Fibroblast of skin of abdomen (primary cell): ENCODE measurements around the gene TGM6.
A peak's percentile ranks its signal among the peaks of the same experiment; 100 is the strongest.
"Not testable (repeated sequence)": the region's sequence is repeated elsewhere in the genome, so short reads cannot be mapped to it uniquely, and the experiment has no call there.

Experiments used
- DNase-seq: peaks from one replicate; pipeline ENCODE4 v3.0.0-alpha.2; 2013

TGM6 gene

GRCh38 chr20:2400290-2400689 lies 19.6 kb downstream of the TGM6 start:
- DNase-seq, result no peak

DNA sequence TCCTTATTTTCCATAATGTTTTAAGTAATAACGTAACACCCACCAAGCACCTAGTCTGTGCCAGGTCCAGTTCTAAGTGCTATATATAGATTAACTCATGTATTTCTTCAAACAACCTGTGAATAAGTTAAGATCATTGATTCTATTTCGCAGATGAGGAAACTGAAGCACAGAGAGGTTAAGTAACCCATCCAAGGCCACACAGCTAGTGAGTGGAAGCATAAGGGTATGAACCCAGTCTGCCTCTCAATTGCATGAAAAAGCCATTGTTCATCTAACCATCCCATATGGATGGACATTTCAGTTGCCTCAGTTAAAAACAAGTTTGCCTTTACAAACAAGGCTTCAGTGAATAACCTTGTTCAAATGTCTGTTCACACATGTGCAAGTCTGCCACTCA lies 20.8 kb downstream of the TGM6 start:
- DNase-seq, result no peak

DNA sequence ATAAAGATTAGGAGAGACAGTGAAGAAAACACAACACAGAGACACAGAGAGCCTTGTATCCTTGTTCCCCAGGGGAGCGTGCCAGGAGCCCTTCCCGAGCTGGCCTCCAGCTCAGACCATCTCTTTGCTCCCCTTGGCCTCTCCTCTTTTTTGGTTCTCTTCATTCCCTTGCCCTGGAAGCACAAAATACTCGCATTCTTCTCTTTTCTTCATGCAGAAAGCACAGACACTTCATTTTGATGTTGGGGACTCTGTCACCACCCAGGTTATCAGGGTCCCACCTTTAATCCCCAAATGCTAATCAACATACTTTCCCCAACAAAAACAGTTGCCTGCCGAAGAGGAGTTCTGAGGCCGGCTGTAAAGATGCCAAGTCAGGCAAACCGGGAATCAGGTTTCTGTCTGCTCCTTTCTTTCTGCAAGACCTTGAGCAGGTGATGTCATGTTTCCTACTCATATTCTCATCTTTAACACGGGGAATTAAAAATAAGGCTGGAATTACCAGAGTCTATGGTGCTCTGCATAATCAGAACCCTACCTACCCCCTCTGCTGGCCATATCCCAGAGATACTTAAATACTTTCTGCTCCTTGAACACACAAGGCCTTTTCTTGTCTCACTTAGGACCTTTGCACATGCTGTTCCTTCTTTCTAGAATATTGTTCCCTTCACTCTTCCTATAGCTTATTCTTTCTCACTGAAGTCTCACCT lies 21.7 kb downstream of the TGM6 start:
- DNase-seq, result peak; percentile 32

GRCh38 chr20:2403291-2404052 lies 22.8 kb downstream of the TGM6 start:
- no peak for DNase-seq

GRCh38 chr20:2405693-2406065 lies 25.0 kb downstream of the TGM6 start:
- DNase-seq, result no peak

GRCh38 chr20:2407355-2407754 lies 26.7 kb downstream of the TGM6 start:
- not testable (repeated sequence) for DNase-seq

DNA sequence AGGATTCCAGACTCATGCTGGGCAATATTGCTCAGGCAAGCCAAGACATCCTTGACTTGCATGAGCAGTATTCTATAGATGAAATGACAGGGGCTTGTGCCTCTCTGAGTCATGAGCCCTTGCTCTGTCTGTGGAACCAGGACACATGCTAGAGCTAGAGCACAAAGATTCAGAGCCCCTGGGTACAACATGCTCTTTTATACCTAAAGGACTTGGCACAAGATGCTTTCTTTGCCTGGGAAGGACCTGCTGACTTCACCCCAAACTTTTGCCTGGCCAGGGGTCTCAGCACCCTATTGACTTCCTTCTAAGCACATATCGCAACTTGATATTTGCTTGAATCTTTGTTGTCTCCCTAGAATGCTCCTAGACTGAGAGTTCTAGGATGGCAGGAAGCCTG lies 27.4 kb downstream of the TGM6 start:
- DNase-seq, result no peak

DNA sequence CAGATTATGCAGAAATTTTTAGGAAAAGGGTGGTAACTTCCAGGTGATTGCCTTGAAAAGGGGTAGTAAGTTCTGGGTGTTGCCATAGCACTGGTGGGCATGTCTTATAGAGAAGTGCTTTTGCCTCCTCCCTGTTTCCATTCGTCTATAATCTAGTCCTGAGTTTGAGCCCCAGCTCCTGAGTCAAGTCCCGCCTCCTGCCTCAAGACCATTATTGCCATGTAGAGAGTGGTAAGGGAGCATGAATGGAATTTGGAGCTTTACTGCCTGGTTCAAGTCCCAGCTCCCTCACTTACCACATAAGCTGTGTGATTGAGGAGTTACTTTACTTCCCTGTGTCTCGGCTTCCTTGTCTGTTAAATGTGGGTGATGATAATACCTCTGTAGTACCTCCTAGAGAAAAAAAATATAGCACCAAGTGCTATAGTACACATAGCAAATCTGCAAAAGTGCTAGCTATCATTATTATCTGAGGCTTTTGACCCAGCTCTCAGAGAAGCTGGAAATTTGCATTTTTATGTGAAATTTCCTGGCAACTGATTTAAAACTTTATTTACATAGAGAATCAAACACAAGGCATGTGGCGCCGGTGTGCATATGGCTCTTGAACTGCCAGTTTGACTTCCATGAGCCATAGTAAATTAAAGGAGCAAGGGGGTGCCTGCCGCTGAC lies 36.0 kb downstream of the TGM6 start:
- DNase-seq, result no peak

GRCh38 chr20:2417213-2417541 lies 36.5 kb downstream of the TGM6 start:
- no peak for DNase-seq

DNA sequence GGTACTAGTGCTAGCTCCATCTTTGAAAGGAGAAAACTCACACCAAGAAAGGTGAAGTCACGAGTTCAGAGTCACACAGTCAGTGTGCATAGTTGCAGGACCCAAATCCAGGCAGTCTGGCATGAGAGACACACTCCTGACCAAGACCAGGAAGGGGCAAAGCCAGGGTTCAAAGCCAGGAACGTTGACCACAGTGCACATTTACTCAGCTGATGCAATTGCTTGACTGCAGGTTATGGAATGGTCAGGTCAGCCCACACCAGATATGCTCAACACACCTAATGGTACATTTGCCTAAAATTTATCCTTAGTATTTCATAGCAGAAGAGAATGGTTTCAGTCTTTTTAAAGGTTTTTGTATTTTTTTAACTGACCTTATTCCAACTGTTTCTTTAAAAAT lies 37.7 kb downstream of the TGM6 start:
- DNase-seq, result no peak

- no peak for DNase-seq
Observed at GRCh38 chr20:2420510-2420909, 39.8 kb downstream of the TGM6 start.

- DNase-seq, result no peak
Observed at GRCh38 chr20:2421247-2421646, 40.5 kb downstream of the TGM6 start.

GRCh38 chr20:2429051-2429450 lies 48.4 kb downstream of the TGM6 start:
- DNase-seq, result no peak

DNA sequence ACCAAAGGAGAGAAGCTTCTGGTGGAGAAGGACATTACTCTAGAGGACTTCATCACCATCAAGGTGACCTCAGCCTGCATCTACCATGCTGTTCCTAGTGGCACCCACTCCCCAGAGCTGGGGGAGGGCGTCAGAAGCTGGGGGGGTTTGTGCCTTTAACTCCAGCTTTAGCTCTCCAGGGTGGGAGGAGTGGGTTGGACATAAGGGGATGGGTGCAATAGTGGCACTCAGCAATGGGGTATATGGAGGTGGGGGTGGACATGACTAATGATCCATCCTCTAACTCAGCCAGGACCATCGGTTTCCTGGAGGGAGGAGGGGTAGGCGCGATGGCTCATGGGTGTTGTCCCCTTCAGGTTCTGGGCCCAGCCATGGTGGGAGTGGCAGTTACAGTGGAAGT lies 49.8 kb downstream of the TGM6 start:
- no peak for DNase-seq

GRCh38 chr20:2431185-2431584 lies 50.5 kb downstream of the TGM6 start:
- DNase-seq, result no peak

GRCh38 chr20:2446845-2447244 lies 66.1 kb downstream of the TGM6 start:
- no peak for DNase-seq

DNA sequence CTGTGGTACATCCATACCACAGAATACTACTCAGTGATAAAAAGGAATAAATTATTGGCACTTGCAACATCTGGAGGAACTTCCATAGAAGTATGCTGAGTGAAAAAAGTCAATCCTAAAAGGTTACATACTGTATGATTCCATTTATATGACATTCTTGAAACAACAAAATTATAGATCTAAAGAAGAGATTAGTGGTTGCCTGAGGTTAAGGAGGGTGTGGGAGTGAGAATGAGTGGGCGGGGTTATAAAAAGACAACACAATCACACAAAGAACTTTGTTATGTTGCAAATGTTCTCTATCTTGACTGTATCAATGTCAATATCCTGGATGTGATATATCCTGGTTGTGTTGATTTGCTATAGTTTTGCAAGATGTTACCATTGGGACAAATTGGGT lies 68.7 kb downstream of the TGM6 start:
- DNase-seq, result no peak

GRCh38 chr20:2451422-2451821 lies 70.7 kb downstream of the TGM6 start:
- no peak for DNase-seq

GRCh38 chr20:2451939-2452732 lies 71.4 kb downstream of the TGM6 start:
- peak; percentile 56 for DNase-seq

- DNase-seq, result no peak
Observed at GRCh38 chr20:2453792-2454191, 73.1 kb downstream of the TGM6 start.

- no peak for DNase-seq
Observed at GRCh38 chr20:2455771-2456497, 75.2 kb downstream of the TGM6 start.

- no peak for DNase-seq
Observed at GRCh38 chr20:2458919-2459499, 78.3 kb downstream of the TGM6 start.
